Measurements from ENCODE around the gene ZNF837. TPM values are rescaled to one million over a fixed set of nuclear protein-coding genes. Genes with fewer than 3 reads are reported as not detected.
A peak's percentile ranks its signal among the peaks of the same experiment; 100 is the strongest.
"Not testable (repeated sequence)": the region's sequence is repeated elsewhere in the genome, so short reads cannot be mapped to it uniquely, and the experiment has no call there.

Gene ZNF837
- polyA plus RNA-seq, 6 donors from 2014 or later, result 7.5 to 13.5 (median 8.5) TPM

DNA sequence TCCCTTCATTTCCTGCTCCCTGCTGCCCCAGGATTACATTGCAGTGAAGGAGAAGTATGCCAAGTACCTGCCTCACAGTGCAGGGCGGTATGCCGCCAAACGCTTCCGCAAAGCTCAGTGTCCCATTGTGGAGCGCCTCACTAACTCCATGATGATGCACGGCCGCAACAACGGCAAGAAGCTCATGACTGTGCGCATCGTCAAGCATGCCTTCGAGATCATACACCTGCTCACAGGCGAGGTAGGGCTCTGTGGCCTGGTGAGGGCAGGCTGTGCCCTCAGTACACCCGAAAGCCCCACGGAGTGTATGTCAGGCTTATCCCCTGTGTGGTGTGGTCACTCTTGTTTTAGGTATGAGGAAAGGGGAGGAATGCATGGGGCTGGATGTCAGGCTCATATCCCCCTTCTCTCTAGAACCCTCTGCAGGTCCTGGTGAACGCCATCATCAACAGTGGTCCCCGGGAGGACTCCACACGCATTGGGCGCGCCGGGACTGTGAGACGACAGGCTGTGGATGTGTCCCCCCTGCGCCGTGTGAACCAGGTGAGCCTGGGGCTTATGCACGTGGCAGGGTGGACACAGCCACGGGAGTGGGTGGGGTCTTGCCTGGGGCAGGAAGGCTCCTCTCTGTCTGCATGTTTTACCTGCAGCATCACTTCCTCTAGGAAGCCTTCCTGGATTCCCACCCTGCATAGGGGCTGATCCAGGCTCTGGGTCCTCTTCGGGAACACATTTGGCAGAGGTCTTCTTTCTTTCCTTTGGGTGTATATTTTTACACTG is 12.3 kb upstream of the ZNF837 start:
- H3K4me3 Mint-ChIP-seq, result peak overlapping the region in 2 of 8 donors; percentile 15 to 24

DNA sequence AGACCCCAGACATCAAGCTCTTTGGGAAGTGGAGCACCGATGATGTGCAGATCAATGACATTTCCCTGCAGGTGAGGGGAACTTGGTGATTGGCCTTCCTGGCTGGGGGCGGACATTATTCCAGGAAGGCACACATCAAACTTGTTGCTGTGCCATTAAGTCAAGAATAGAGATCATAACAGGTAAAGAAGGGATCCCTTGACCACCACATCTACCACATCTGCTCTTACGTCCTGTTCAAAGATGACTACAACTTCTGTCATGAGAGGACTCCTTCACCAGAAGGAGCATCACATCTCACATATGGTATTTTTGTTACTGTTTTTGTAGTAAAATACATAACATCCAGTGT is 7.3 kb upstream of the ZNF837 start:
- Mint-ChIP-seq H3K9me3 (no peaks in the 10 kb centered on the region), H3K4me3 (peak overlapping the region; percentile 88 to 98 (median 96)), H3K36me3 (peaks cover 4 to 6% of the 10 kb centered on the region in 2 donors), H3K27me3 (no peaks in the 10 kb centered on the region), H3K27ac (peak overlapping the region; percentile 91 to 99 (median 98)), H3K4me1 (peaks cover 13 to 55% (median 30%) of the 10 kb centered on the region in 3 donors)
- DNase-seq, result no peak
- ATAC-seq (ENCODE audit: low read depth in 2 of 2), result no peak

More for the DNA sequence above, 12.3 kb upstream of the ZNF837 start:
- DNase-seq (no peak), ATAC-seq (ENCODE audit: low read depth in 2 of 2) (no peak)
- no peak overlapping the region for H3K27ac Mint-ChIP-seq
- H3K4me1 Mint-ChIP-seq, result peaks cover 23 to 30% (median 23%) of the 10 kb centered on the region in 3 donors
- peaks cover 0 to 21% (median 20%) of the 10 kb centered on the region in 3 donors for H3K27me3 Mint-ChIP-seq
- H3K36me3 Mint-ChIP-seq, result peaks cover 17 to 23% of the 10 kb centered on the region in 2 donors
- H3K9me3 Mint-ChIP-seq, result no peaks in the 10 kb centered on the region

GRCh38 chr19:58387338-58388174 is 6.7 kb upstream of the ZNF837 start:
- Mint-ChIP-seq H3K27me3 (no peaks in the 10 kb centered on the region), H3K4me3 (peak overlapping the region; percentile 88 to 98 (median 96)), H3K4me1 (peaks cover 13 to 53% (median 33%) of the 10 kb centered on the region in 3 donors), H3K9me3 (no peaks in the 10 kb centered on the region), H3K27ac (peak overlapping the region; percentile 98 to 99 (median 98)), H3K36me3 (peaks cover 0 to 6% of the 10 kb centered on the region in 2 donors)
- DNase-seq, result no peak
- ATAC-seq (ENCODE audit: low read depth in 2 of 2), result peak in 1 of 2 donors; percentile 2

DNA sequence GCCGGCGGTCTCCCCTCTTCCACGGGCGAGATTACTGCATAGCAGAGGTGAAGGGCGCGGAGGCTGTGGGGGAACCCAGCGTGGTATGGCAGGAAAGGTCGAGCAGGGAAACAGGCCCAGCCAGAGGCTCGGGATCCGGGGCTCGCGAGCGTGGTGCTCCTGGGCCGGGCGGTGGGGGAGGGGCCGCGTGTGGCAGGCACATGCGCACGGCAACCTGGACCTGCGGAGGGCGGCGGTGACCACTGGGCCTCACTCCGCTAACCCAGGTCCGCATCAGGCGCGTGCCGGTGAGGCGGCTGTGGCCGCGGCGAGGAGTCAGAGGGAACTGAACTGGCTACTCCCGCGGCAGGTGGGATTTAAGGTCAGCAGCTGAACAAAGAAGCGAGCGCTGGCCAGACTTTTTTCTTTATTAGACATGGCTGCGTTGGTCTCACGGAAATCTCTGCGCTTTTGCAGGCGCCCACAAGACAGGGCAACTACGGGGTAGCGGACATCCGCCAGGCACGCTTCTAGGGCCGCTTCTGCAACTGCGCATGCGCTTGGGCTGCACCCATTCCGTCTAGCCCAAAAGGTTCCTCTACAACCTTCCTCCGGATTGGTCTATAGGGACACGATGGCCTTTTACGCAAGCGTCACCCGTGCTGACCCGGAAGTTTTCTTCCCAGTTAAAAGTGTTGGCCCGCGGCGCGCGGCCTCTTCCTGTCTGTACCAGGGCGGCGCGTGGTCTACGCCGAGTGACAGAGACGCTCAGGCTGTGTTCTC is 5.9 kb upstream of the ZNF837 start, which contains the start of gene RPS5:
Gene RPS5, plus strand, starts transcription at position 694 of the 762 bp plus-strand sequence. CDS start 869 bp downstream, outside the sequence.
- Mint-ChIP-seq H3K4me1 (peaks cover 18 to 57% (median 41%) of the 10 kb centered on the region in 3 donors), H3K27ac (peak within 1 kb of the TSS; percentile 98 to 99 (median 98)), H3K9me3 (no peaks in the 10 kb centered on the region), H3K36me3 (peaks cover 0 to 6% of the 10 kb centered on the region in 2 donors), H3K27me3 (no peaks in the 10 kb centered on the region), H3K4me3 (peak within 1 kb of the TSS; percentile 88 to 98 (median 96))
- DNase-seq (peak; percentile 94), ATAC-seq (ENCODE audit: low read depth in 2 of 2) (peak; percentile 88 to 90)

DNA sequence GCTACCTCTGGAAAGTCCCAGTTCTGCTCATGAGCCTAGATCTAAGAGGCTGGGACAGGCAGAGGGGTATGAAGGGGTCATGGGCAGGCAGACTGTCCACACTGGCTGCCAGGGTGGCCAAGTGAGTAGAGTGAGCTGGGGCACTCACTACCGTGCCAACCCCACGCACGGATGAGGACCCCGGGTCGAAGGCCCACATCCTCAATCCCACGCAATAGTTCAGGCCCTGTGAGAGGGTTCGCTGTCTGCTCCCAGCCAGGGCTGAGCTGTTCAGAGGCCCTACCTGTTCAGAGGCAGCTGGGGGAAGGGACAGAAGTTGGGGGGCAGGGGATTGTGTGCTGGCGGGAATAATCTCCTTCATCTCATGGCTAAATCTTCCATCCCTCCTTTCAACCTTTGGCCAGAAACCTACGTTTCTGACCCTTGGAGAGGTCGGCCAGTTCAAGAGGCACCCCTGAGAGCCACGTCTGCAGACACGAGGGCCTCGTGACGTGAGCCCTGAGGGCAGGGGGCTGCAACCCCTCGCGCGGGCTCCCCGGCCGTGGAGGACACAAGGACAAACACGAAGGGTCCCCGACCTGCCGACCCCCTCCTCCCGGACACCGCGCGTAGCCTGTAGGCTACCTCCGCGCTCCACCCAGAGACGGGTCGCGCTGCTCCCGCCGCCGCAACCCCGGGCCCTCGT is 5.2 kb upstream of the ZNF837 start:
- Mint-ChIP-seq H3K4me1 (peaks cover 18 to 62% (median 41%) of the 10 kb centered on the region in 3 donors), H3K36me3 (peaks cover 0 to 6% of the 10 kb centered on the region in 2 donors)
- ATAC-seq (ENCODE audit: low read depth in 2 of 2), result no peak

GRCh38 chr19:58385313-58385890 is 4.6 kb upstream of the ZNF837 start:
- H3K27me3 Mint-ChIP-seq, result no peaks in the 10 kb centered on the region
- DNase-seq, result no peak
- H3K4me1 Mint-ChIP-seq, result peaks cover 14 to 58% (median 42%) of the 10 kb centered on the region in 3 donors
- peak overlapping the region in 5 of 6 donors; percentile 81 to 99 (median 98) for H3K27ac Mint-ChIP-seq
- H3K4me3 Mint-ChIP-seq, result peak overlapping the region; percentile 88 to 98 (median 96)
- H3K36me3 Mint-ChIP-seq, result peaks cover 0 to 6% of the 10 kb centered on the region in 2 donors
- H3K9me3 Mint-ChIP-seq, result no peaks in the 10 kb centered on the region
- ATAC-seq (ENCODE audit: low read depth in 2 of 2), result no peak

More for the DNA sequence above, 5.2 kb upstream of the ZNF837 start:
- DNase-seq, result no peak
- Mint-ChIP-seq H3K9me3 (no peaks in the 10 kb centered on the region), H3K4me3 (peak overlapping the region; percentile 88 to 98 (median 96)), H3K27me3 (no peaks in the 10 kb centered on the region), H3K27ac (peak overlapping the region; percentile 98 to 99 (median 98))

- Mint-ChIP-seq H3K4me1 (peaks cover 27 to 60% (median 54%) of the 10 kb centered on the region in 3 donors), H3K27ac (peak overlapping the region in 5 of 6 donors; percentile 38 to 96 (median 82)), H3K4me3 (peak overlapping the region in 7 of 8 donors; percentile 42 to 91 (median 74)), H3K36me3 (no peaks in the 10 kb centered on the region), H3K27me3 (no peaks in the 10 kb centered on the region), H3K9me3 (no peaks in the 10 kb centered on the region)
- ATAC-seq (ENCODE audit: low read depth in 2 of 2), result no peak
- DNase-seq, result no peak
Measured at GRCh38 chr19:58382997-58383603, 2.3 kb upstream of the ZNF837 start.

DNA sequence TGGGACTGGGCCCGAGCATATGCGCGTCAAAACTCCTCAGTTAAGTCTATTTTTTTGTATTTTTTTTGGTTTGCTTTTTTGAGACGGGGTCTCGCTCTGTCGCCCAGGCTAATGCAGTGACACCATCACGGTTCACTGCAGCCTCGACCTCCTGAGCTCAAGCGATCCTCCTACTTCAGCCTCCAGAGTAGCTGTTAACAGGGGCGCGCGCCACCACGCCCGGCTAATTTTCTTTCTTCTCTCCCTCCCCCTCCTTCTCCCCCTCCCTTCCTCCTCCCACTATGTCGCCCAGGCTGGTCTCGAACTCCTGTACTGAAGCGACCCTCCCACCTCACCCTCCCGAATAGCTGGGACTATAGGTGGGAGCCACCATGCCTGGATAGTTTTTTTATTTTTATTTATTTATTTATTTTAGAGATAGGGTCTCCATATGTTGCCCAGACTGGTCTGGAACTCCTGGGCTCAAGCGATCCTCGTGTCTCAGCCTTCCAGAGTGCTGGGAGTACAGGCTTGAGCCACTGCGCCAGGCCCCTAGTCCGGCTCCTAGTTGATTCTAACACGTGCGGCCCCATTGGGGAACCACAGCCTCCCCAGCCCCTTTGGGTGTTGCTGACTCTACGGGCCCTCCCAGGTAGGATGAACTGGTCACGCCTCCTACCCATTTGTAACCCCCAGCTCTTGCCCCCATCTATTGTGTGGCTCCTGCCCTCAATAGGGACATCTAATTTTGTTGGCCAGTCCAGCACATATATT is 806 bp upstream of the ZNF837 start:
- ATAC-seq (ENCODE audit: low read depth in 2 of 2), result no peak
- H3K27ac Mint-ChIP-seq, result peak overlapping the region; percentile 96 to 99 (median 98)
- DNase-seq, result no peak
- peak overlapping the region; percentile 88 to 96 (median 90) for H3K4me3 Mint-ChIP-seq
- peaks cover 24 to 48% (median 47%) of the 10 kb centered on the region in 3 donors for H3K4me1 Mint-ChIP-seq
- no peaks in the 10 kb centered on the region for H3K9me3 Mint-ChIP-seq
- H3K27me3 Mint-ChIP-seq, result no peaks in the 10 kb centered on the region
- H3K36me3 Mint-ChIP-seq, result no peaks in the 10 kb centered on the region

DNA sequence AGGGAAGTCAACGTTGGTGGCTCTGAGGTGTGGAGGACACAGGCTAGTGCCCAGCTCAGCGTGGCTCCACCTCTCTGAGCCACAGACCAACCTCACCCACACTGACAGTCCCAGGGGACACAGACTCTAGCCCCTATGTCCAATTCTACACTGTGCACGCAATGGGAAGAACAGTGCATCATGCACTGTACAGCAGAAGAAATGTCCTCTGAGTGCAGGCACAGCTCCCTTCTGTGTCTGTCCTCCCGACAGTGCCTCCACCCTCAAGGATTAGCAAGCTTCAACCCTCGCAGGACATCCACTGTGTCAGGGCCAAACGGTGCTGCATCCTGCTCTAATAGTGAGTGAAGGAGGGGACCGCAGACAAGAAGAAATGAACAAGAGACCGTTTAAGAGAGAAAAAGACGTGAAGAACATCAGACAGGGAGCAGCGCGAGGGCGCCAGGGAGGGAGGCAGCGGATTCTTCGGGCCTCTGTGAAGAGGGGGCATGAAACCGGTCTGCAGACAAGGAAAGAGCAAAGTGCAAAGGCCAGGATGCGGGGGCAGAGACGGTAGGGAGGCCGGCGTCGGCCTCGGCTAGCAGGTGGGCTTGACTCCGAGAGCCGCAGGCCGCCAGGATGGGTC is 681 bp downstream of the ZNF837 start:
- no peak for ATAC-seq (ENCODE audit: low read depth in 2 of 2)

GRCh38 chr19:58379246-58379645 is 1.6 kb downstream of the ZNF837 start:
- H3K27me3 Mint-ChIP-seq, result no peaks in the 10 kb centered on the region
- no peaks in the 10 kb centered on the region for H3K36me3 Mint-ChIP-seq
- peak overlapping the region in 4 of 6 donors; percentile 81 to 97 (median 94) for H3K27ac Mint-ChIP-seq
- DNase-seq (no peak), ATAC-seq (ENCODE audit: low read depth in 2 of 2) (no peak)
- peaks cover 19 to 35% (median 34%) of the 10 kb centered on the region in 3 donors for H3K4me1 Mint-ChIP-seq
- H3K4me3 Mint-ChIP-seq, result peak overlapping the region; percentile 88 to 96 (median 92)
- H3K9me3 Mint-ChIP-seq, result no peaks in the 10 kb centered on the region

More for the DNA sequence above, 681 bp downstream of the ZNF837 start:
- Mint-ChIP-seq H3K4me1 (peaks cover 19 to 37% (median 34%) of the 10 kb centered on the region in 3 donors), H3K27me3 (no peaks in the 10 kb centered on the region), H3K36me3 (no peaks in the 10 kb centered on the region), H3K27ac (peak overlapping the region; percentile 92 to 98 (median 96)), H3K4me3 (peak overlapping the region; percentile 88 to 96 (median 92)), H3K9me3 (no peaks in the 10 kb centered on the region)
- DNase-seq, result no peak

DNA sequence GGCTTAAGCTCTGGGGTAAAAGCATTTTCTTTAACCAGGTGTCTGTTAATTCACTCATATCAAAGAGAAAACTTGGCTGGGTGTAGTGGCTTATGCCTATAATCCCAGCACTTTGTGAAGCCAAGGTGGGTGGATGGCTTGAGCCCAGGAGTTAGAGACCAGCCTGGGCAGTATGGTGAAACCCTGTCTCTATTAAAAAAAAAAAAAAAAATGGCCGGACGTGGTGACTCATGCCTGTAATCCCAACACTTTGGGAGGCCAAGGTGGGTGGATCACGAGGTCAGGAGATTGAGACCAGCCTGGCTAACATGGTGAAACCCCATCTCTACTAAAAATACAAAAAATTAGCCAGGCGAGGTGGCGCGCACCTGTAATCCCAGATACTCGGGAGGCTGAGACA is 4.1 kb downstream of the ZNF837 start:
- not testable (repeated sequence) for H3K27ac Mint-ChIP-seq; ATAC-seq (ENCODE audit: low read depth in 2 of 2); H3K36me3 Mint-ChIP-seq; H3K9me3 Mint-ChIP-seq; H3K4me3 Mint-ChIP-seq; H3K27me3 Mint-ChIP-seq; DNase-seq
- H3K4me1 Mint-ChIP-seq, result peaks cover 15 to 25% (median 23%) of the 10 kb centered on the region in 3 donors

Data from naive B cell (primary cell).